NCI-H524 (cell line): ENCODE results near the gene KRTAP6-1.
A peak's percentile ranks its signal among the peaks of the same experiment; 100 is the strongest.

Experiments
- DNase-seq, 2 experiments: peaks; one replicate each; lab custom pipeline; 2025; lab: John Stamatoyannopoulos, UW

KRTAP6-1 gene, protein sequence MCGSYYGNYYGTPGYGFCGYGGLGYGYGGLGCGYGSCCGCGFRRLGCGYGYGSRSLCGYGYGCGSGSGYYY

DNA sequence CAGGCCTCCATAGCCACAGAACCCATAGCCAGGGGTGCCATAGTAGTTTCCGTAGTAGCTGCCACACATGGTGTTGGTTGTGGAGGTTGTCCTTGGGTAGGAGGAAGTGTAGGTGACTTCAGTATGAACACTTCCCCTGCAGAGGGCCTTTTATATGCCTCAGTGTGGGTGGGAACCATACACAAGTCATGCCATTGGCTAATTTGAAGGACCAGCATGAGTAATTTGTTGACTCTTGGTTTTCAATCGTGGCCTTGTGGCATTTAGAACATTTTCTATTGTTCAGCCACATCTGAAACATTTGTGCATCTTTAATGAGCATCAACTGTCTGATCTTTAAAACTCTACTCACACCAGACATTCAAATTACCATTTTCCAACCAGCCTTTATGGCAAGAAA, at the start of gene KRTAP6-1:
Gene KRTAP6-1, minus strand, starts transcription at position 95 of the 400 bp plus-strand sequence. Its CDS starts 26 bp downstream, at position 69.
- DNase-seq, result no peak

DNA sequence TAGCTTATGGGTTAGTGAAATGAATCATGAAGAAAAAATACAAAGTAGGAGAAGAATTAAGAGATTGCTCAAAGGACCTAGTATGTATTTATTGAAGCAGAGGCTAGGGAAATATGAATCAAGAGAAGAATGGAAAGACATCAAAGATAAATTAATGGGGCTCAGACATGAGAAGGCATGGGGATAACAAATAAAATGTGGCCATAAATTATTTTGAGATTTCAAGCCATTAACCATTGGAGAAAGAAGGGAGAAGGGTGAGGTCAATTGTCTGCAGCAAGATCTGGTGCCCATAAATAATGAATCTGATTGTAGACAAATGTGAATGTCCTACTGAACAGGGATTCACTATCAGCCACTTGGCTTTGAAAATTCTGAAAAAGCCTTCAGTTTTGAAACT, 39.2 kb upstream of the KRTAP6-1 start:
- no peak for DNase-seq

DNA sequence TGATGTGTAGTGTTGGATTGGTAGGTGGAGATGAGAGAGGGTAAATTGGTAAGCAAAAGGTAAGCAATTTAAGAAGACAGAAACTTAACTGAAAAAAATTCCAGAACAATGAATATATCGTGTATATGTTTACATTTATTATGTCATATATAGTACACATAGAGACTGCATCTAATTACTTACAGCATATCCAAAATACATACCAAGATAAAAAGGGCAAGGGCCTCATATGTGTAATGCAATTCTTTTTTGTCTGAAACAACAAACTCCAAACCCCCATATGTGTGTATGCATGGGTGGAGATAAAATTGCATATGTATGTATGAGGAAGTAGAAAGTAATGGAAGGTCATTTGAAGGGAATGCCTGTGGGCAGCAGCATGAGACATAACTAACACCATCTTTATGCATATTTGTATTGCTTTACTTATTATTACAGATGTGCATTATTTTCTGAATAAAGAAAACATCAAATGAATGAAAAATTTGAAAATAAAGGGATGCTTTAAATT, 33.2 kb upstream of the KRTAP6-1 start:
- no peak for DNase-seq

DNA sequence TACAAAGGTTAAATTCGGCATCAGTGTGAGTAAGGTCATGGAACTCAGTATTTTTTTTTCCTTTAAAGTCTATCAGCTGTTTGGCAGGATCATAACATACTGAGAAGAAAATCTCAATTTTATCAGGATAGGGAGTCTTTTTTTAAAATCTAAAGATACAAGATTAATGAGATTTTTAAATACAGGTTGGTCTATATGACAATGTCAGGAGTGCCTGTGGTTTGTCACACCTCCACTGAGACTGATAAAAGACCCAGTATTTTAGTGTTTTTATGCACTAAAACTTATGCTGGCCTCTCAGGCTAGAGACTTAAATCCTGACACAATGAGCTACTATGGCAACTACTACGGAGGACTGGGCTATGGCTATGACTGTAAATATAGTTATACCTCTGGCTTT, 28.8 kb upstream of the KRTAP6-1 start, which contains the start of gene KRTAP20-3:
Gene KRTAP20-3, plus strand, starts transcription at position 301 of the 400 bp plus-strand sequence.
- no peak for DNase-seq

DNA sequence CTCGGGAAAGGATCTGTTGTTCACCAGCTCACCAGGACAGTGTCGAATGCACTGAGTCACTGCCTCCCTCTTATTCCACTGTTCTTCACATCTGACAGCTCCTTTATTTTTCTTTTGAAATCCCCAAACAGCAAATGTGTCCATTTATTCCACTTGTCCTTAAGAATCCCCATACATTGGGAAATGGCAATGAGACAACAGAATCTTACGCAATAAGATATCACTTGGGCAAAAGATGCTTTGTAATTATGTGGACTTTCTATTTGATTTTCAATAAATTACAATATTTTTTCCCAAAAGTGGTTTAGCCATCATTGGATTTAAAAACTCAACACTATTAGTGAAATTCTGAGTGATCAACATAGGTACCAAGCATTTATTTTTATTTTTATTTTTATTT, 25.0 kb upstream of the KRTAP6-1 start:
- no peak for DNase-seq

DNA sequence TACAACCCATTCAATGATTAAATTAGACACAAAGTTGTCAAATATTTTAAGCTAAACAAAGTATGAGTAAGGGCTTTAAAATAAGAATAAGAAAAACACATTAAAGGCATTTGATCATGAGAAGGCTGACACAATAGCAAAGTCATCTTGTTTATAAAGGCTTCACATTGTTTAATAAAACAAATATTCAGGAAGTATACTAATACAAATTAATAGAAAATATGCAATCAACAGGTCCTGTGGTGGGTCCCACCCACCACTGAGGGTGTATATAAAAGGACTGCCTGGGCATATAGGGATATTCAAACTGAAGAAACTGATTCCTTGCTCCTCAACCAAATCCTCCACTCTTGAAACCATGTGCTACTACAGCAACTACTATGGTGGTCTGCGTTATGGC, 21.2 kb upstream of the KRTAP6-1 start, which contains the start of gene KRTAP20-2:
Gene KRTAP20-2, plus strand, starts transcription at position 301 of the 400 bp plus-strand sequence. Its CDS starts 58 bp downstream, at position 359.
- no peak for DNase-seq

DNA sequence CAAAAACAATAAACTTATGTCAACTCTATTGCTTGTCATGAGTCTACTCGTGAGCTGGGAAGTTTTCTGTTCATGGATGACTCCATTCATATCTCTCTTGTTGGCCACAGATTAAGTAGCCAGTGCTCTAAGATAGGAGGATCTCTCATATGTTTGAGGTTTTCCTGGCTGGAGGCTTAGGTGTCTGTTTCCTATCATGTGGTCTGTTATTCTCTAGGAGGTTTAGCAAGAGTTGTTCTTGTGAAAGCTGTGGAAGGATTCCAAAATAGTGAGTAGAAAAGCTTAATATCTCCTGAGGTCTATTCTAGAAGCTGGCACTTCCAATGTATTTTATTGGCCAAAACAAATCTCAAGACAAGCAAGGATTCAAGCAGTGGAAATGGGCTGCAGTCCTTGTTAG, 15.5 kb upstream of the KRTAP6-1 start:
- no peak for DNase-seq

DNA sequence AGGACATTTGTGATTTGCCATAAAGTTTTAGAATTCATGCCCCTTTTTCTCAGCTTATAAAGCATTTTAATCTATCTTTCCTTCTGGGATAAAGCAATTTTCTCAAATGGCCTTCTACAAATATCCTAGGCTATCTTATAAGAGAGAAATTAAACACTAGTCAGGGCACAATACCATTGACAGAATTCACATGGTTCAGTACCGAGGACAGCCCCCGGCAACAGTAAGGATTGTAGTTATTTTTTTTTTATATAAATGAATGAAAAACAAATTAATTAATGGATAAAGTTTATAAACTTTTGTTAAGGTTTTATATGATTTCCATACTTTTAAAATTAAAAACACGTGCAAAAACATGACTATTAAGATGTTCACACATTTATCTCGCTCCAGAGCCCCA, 14.4 kb upstream of the KRTAP6-1 start:
- no peak for DNase-seq

DNA sequence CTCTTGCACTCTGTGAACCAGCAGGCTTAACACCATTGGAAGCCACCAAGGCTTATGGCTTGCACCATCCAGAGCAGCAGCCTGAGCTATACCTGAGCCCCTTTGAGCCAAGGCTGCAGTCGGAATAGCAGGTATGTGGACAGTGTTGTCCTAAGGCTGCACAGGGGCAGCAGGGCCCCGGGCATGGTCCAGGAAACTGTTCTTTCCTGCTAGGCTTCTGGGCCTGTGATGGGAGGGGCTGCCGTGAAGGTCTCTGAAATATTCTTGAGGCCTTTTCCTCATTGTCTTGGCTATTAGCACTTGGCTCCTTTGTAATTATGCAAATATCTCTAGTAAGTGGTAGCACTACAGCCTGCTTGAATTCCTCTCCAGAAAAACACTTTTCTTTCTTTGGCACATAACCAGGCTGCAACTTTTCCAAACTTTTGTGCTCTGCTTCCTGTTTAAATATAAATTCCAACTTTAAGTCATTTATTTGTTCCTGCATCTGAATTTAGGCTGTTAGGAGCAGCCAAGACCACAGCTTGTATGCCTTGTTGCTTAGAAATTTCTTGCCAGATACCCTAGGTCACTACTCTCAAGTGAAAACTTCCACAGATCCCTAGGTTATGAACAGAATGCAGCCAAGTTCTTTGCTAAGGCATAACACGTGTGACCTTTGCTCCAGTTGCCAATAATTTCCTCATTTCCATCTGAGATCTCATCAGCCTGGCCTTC, 11.9 kb upstream of the KRTAP6-1 start:
- no peak for DNase-seq

DNA sequence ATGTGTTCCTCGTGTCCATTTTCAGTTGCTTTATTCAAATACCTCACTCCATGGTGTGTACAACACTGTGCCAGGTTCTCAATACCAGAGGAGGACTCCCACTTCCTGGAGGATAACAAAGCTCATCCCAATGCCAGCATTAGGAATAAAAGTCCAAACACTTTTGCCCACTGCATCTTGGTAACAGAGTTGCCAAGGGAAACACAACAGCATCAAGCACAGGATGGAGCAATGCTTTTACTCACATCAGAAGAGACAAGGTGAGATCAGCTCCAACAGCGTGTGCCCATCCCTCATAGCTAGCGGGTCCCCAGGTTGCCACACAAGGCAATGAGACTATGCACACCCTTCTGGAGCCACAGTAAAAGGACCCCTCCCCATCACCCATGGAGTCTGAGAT, 9.6 kb upstream of the KRTAP6-1 start:
- DNase-seq, result no peak

DNA sequence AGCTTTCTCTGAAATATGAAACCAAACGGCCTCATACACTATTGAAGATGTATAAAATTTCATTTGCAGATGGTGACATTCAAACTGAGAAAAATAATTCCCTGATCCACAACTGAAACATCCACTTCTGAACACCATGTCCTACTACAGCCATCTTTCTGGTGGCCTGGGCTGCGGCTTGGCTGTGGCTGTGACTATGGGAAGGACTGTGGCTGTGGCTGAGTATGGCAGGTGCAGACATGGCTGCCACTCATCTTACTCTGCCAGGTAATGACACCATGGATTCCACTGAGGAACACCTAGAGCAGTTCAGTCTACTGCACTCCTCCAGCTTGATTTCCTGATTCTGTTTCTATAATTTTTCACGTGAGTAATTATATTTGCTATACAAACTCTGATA, 6.8 kb upstream of the KRTAP6-1 start, which contains the start of gene KRTAP20-4:
Gene KRTAP20-4, plus strand, starts transcription at position 106 of the 400 bp plus-strand sequence.
- DNase-seq, result peak in 1 of 2 experiments; percentile 59

DNA sequence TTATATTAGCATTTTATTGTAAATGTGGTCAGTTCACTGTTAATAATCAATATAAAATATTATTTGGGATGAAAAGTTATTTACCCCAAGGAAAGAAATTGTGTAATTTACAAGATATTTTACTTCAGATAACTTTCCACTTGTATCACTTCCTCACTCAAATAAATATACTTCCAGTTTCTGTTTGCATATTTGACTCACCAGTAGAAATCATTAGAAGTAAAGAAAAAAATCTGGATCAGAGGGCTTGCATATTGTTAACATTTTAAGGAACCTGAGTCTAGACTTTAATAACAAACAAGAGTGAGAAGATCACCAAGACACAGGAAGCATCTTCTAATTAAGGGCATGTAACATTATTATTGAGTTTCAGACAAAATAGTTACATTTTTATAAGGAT, 6.3 kb upstream of the KRTAP6-1 start:
- DNase-seq, result no peak

DNA sequence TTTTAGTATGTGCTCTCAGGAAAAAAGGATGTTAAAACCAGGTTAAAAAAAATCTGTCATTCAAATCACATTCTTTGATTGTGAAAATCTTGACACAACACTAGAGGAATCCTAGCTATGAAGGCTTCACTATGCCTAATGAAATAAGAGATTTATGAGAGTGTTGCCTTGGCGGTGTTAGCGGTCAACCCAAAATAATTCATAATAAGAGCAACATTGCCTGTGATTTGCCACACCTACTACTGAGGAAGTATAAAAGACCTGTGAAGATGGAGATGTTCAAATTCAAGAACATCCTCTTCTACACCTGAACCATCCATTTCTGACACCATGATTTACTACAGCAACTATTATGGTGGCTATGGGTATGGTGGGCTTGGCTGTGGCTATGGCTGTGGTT, 2.4 kb upstream of the KRTAP6-1 start, which contains the start of gene KRTAP20-1:
Gene KRTAP20-1, plus strand, starts transcription at position 301 of the 400 bp plus-strand sequence. Its CDS starts 30 bp downstream, at position 331.
- DNase-seq, result no peak

DNA sequence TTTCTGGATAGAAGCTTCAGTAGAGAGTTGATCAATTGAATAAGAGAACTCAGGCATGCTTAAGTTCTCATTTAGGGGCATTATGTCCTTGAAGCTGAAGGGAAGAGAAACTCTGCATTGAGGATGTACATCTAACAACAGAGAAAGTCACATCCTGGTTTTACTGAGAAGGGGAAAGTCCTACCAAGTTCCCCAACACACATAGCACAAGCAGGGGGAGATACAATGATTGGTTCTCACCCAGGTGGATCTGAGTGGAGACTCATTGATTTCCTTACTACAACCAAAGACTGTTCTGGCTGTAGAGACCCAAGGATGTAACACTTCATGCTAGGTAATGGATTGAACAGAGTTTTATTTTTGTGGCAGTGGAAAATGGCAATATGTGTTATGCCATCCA, 1.5 kb upstream of the KRTAP6-1 start:
- DNase-seq, result no peak

DNA sequence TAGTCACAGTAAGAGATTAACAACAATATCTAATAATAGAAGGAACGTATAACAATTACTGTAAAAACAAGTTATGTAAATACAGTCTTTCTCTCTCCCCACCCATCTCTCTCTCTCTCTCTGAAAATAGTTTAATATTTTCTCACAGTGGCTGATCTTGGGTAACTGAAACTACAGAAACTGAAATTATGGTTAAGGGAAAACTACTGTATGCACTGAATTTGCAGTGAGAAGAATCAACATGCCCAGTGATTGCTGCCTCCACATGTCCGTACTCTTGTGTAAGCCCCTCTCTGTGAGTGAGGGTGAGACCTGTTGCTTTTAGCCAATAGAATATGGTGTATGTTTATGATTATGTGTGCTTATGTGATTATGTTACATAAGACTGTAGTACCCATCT, 1.6 kb downstream of the KRTAP6-1 start:
- no peak for DNase-seq

DNA sequence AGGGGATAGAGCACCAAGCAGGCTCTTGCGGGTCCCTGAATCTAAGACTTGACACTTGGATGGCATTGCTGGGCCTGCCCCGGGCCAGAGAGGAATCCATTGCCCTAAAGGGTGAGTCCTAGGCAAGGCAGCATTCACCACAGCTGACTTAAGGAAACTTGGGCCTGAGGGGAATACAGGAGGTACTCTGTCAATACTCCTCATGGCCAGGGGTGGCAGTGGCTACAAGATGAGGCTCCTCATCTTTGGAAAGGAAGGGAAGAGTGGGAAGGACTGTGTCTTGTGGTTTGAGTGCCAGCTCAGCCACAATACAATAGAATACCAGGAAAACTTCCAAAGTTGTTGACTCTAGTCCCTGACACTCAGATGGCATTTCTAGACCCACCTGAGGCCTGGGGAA, 7.8 kb downstream of the KRTAP6-1 start:
- DNase-seq, result peak in 1 of 2 experiments; percentile 8

DNA sequence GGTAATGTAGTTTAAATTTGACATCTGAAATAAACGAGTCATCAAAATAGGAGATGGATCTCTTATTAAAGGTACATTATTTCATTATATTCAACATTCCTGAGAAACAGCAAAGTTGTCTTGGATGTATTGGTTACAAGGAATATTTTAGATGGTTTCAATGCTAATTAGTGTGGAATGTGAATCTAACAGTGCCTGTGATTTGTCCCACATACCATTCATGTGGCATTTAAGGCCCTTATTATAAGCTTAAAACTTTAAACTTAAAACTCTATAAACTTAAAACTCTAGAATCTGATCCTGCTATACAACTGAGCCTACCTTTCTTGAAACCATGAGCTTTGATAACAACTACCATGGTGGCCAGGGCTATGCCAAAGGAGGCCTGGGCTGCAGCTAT, 12.9 kb downstream of the KRTAP6-1 start, which contains the start of gene KRTAP22-1:
Gene KRTAP22-1, plus strand, starts transcription at position 301 of the 400 bp plus-strand sequence.
- no peak for DNase-seq

DNA sequence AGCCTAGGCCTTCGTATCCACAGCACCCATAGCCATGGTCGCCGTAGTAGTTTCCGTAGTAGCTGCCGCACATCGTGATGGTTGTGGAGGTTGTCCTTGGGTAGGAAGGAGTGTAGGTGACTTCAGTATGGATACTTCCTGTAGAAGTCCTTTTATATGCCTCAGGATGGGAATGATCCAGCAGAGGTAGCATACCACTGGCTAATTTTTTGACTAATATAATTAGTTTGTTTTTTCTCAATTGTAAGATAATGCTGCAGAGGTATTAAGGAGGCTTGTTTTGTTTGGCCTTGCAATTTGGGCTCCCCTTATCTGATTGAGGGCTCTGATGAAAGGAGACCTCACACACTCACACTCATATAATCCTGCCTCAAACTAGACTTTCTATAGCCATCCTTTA, 14.9 kb downstream of the KRTAP6-1 start, which contains the start of gene KRTAP6-2:
Gene KRTAP6-2, minus strand, starts transcription at position 101 of the 400 bp plus-strand sequence. Its CDS starts 28 bp downstream, at position 73.
- no peak for DNase-seq

DNA sequence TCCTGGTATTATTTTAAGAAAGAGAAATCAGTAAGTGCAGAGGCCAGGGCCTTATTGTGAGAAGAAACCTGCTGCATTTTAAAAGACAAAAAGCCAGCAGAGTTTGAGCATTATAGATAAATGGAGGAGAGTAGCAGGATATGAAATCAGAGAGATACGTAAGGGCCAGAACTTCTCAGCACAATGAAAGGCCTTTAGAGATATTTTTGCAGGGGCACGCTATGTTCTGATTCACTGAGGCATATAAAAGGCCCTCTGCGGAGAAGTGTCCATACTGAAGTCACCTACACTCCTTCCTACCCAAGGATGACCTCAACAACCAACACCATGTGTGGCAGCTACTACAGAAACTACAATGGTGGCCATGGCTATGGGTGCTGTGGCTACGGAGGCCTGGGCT, 21.6 kb downstream of the KRTAP6-1 start, which contains the start of gene KRTAP6-3:
Gene KRTAP6-3, plus strand, starts transcription at position 301 of the 400 bp plus-strand sequence. Its CDS starts 6 bp downstream, at position 307.
- DNase-seq, result no peak

DNA sequence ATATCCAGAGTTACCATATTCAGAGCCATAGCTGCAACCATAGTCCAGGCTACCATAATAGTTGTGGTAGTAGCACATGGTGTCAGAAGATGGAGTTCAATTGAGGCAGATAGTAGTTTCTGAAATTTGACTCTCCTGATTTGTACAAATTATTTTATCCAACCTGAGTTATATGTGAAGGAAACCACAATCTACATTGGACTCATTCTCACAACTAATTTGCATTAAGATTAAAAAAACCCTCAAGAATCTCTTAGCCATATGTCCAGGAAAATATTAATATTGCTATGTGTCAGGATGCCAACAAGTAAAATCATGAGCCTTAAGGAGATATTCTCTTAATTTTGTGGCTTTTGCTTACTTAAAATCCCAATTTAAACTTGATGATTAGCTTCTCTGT, 23.4 kb downstream of the KRTAP6-1 start, which contains the start of gene KRTAP22-2:
Gene KRTAP22-2, minus strand, starts transcription at position 101 of the 400 bp plus-strand sequence.
- DNase-seq, result peak in 1 of 2 experiments; percentile 23

DNA sequence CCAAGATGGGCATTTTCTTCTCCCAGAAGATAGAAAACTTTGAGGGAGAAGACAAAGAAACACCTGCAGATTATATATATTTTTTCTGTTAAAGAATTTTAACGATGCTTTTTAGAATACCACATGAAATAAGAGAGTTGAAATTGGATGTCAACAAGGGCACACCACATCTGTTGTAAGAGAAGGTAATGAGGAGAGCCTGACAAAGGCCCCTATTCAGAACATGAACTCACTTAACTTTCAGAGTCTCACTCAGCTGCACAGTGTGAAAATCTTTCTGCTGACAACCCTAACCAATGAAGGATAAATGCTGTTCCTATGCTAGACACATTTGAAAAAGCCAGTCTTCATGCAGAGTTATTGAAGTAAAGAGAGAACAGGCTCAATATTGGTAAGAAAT, 30.9 kb downstream of the KRTAP6-1 start:
- DNase-seq, result no peak

DNA sequence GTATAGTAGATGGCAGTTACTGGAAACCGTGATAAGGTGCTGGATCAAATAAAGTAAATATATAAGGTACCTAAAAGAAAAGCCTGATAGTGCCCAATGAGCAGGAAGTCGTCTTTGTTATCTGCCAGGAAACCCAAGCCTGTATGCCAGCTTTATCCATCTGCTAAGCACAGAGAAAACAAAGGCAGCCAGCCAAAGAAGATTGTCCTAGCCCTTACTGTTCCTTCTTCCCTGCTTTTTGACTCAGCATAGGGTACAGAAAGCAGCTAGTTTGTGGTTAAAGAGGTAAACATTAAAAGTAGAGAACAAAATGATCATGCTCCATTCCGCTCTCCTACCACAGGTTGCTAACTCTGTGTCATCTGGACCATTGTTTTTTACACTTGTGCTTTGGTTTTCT, 33.6 kb downstream of the KRTAP6-1 start:
- DNase-seq, result no peak

DNA sequence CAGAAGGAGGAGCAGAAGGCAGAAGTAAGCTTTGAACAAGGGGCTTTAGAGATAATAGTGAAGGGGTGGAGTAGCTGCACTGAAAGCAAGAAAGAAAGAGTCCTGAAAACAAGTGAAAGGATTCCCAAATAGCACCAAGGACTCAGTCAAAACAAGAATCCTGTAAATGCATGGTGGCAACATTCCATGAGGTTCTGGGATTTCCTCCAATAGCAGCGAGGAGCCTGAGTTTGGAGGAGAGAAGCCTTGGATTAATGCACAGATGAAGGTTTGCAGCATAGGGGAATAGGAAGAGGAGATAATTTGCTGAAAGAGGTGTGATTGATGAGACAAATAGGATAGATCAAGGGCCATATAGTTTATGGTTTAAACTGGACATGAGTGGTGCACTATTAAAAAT, 34.4 kb downstream of the KRTAP6-1 start:
- DNase-seq, result no peak
